GM12878 (cell line): ENCODE measurements around the gene PFKFB3. TPM values are rescaled to one million over a fixed set of nuclear protein-coding genes. Genes with fewer than 3 reads are reported as not detected.

Experiments
- ATAC-seq: fragments of 200-7000 bp; cut with Tn5 transposase; 3 replicates; pipeline ENCODE4 v1.9.1; 2020; ENCODE audit warnings: mild to moderate bottlenecking, moderate library complexity
- BruUV-seq: library from RNA; stranded (reverse); fragments of 400-500 nt; replicated peaks from 2 replicates; lab custom pipeline; 2021; lab: Mats Ljungman, UMichigan
- CTCF ChIA-PET: fragments of 300-600 bp; sonication (Branson Sonifier 250); formaldehyde crosslinking; extraction: SDS; loops from one replicate; lab custom pipeline; 2021; ENCODE audit warnings: inconsistent platforms; lab: Yijun Ruan, JAX
- POLR2A ChIA-PET: fragments of 350-600 bp; formaldehyde crosslinking; extraction: SDS; loops from one replicate; lab custom pipeline; 2021; ENCODE audit warnings: inconsistent platforms; lab: Charles Lee
- RAD21 ChIA-PET: fragments of 300-600 bp; sonication (Branson Sonifier 250); formaldehyde crosslinking; loops from one replicate; lab custom pipeline; 2023; ENCODE audit warnings: antibody characterized with exemption; ENCODE audit not compliant: unreplicated experiment; lab: Charles Lee
- SMC1A ChIA-PET: fragments of 300-600 bp; sonication (Branson Sonifier 250); formaldehyde crosslinking; loops from one replicate; lab custom pipeline; 2023; ENCODE audit not compliant: unreplicated experiment, uncharacterized antibody; lab: Charles Lee
- DNase-seq: peaks from one replicate; pipeline ENCODE4 v3.0.0-alpha.2; 2011; ENCODE audit warnings: low read depth, low spot score
- FAIRE-seq: peaks from 3 replicates; lab custom pipeline; 2011; peaks lifted over from hg19 to GRCh38; lab: Jason Lieb, UNC
- H2AFZ ChIP-seq: 2 replicates; pipeline ENCODE4 v1.6.0; 2011; ENCODE audit warnings: low read depth, low read length, control low read depth; ENCODE audit not compliant: control insufficient read depth
- H3K27ac ChIP-seq: 2 replicates; pipeline ENCODE4 v1.5.1; 2011; ENCODE audit warnings: control low read depth; ENCODE audit not compliant: control insufficient read depth, insufficient read depth
- H3K27me3 ChIP-seq, 2 experiments: replicated peaks in 1 of 2; 2 replicates each; pipeline versions ENCODE4 v1.6.0 to v1.6.1; 2011; ENCODE audit warnings: low read length in 1 of 2; ENCODE audit not compliant: control insufficient read depth in 2 of 2, insufficient read depth in 2 of 2
- H3K36me3 ChIP-seq, 2 experiments: 2 replicates each; pipeline ENCODE4 v1.5.1; 2011; ENCODE audit warnings: low read length in 1 of 2; ENCODE audit not compliant: control insufficient read depth in 2 of 2, insufficient read depth in 2 of 2
- H3K4me1 ChIP-seq: 2 replicates; pipeline ENCODE4 v1.6.1; 2011; ENCODE audit warnings: mild to moderate bottlenecking, low read length, moderate library complexity, mixed read lengths; ENCODE audit not compliant: control insufficient read depth, insufficient read depth
- H3K4me2 ChIP-seq: 2 replicates; pipeline ENCODE4 v1.6.0; 2011; ENCODE audit warnings: control low read depth; ENCODE audit not compliant: control insufficient read depth, insufficient read depth
- H3K4me3 ChIP-seq: fragments of 200-600 bp; sonication (generic); 2 replicates; pipeline ENCODE4 v1.5.1; 2016
- H3K79me2 ChIP-seq: 2 replicates; pipeline ENCODE4 v1.6.0; 2011; ENCODE audit warnings: low read length; ENCODE audit not compliant: control insufficient read depth, insufficient read depth
- H3K9ac ChIP-seq: 2 replicates; pipeline ENCODE4 v1.8.0; 2011; ENCODE audit warnings: low read length, control low read depth, mixed read lengths; ENCODE audit not compliant: control insufficient read depth, insufficient read depth
- H3K9me3 ChIP-seq: replicated peaks from 3 replicates; pipeline ENCODE4 v1.5.1; 2011; ENCODE audit warnings: mild to moderate bottlenecking, low read length; ENCODE audit not compliant: control insufficient read depth, insufficient read depth
- H4K20me1 ChIP-seq: 2 replicates; pipeline ENCODE4 v1.6.0; 2011; ENCODE audit not compliant: control insufficient read depth, insufficient read depth
- CBX3 ChIP-seq: fragments of 200-600 bp; sonication (generic); IDR thresholded peaks from 2 replicates; pipeline ENCODE4 v1.6.1; 2016; ENCODE audit warnings: low read depth, borderline replicate concordance
- CEBPB ChIP-seq, 2 experiments: fragments of 150-350 bp in 1 of 2; IDR thresholded peaks; 2 replicates each; pipeline ENCODE4 v1.6.1; 2012 to 2014; ENCODE audit warnings: low read depth in 2 of 2, low read length in 2 of 2, borderline replicate concordance in 1 of 2, inconsistent platforms in 1 of 2
- CEBPZ ChIP-seq: fragments of 150-350 bp; IDR thresholded peaks from 2 replicates; pipeline ENCODE4 v1.6.1; 2016; ENCODE audit warnings: low read depth, low read length
- E2F4 ChIP-seq: IDR thresholded peaks from 2 replicates; pipeline ENCODE4 v1.6.1; 2012; ENCODE audit warnings: low read depth, low read length, improper control_type of control experiment
- ESRRA ChIP-seq: IDR thresholded peaks from 2 replicates; pipeline ENCODE4 v1.6.1; 2012; ENCODE audit warnings: mild to moderate bottlenecking, low read length, improper control_type of control experiment
- NR2F1 ChIP-seq: fragments of 450-650 bp; conservative IDR thresholded peaks from 2 replicates; pipeline ENCODE4 v1.6.1; 2017; ENCODE audit warnings: mild to moderate bottlenecking
- POLR2A ChIP-seq: IDR thresholded peaks from 2 replicates; pipeline ENCODE4 v1.6.1; 2011; ENCODE audit warnings: low read depth, mild to moderate bottlenecking, low read length
- RELA ChIP-seq: fragments of 450-650 bp; IDR thresholded peaks from 2 replicates; pipeline ENCODE4 v1.8.0; 2014; ENCODE audit warnings: borderline replicate concordance; ENCODE audit not compliant: partially characterized antibody
- RFX5 ChIP-seq: IDR thresholded peaks from 2 replicates; pipeline ENCODE4 v1.6.1; 2011; ENCODE audit warnings: low read depth, low read length, improper control_type of control experiment
- SPI1 ChIP-seq: IDR thresholded peaks from 2 replicates; pipeline ENCODE4 v1.6.1; 2011; ENCODE audit warnings: low read depth, mild to moderate bottlenecking, low read length, moderate library complexity, borderline replicate concordance; ENCODE audit not compliant: insufficient read depth
- ZBED1 ChIP-seq: IDR thresholded peaks from 2 replicates; pipeline ENCODE4 v1.6.1; 2016; ENCODE audit warnings: borderline replicate concordance
- ZNF384 ChIP-seq: IDR thresholded peaks from 2 replicates; pipeline ENCODE4 v1.6.1; 2012; ENCODE audit warnings: low read depth, mild to moderate bottlenecking, low read length, improper control_type of control experiment, borderline replicate concordance
- ZSCAN29 ChIP-seq: fragments of 450-650 bp; IDR thresholded peaks from 2 replicates; pipeline ENCODE4 v1.6.1; 2017; ENCODE audit warnings: mild to moderate bottlenecking, moderate library complexity
- ZZZ3 ChIP-seq: IDR thresholded peaks from 2 replicates; pipeline ENCODE4 v1.6.1; 2011; ENCODE audit warnings: low read depth; ENCODE audit not compliant: control insufficient read depth, insufficient read length
- WGBS: methylation state at CpG from one replicate; pipeline ENCODE4 v1.1.6; 2016; ENCODE audit warnings: low lambda C conversion rate; ENCODE audit not compliant: insufficient replicate concordance, insufficient coverage; ENCODE audit errors: missing lambda C conversion rate; 5-methylcytosine and 5-hydroxymethylcytosine counted together
- in situ Hi-C: fragments of 300-500 bp; cut with MboI; formaldehyde crosslinking; loops from 9 replicates; pipeline ENCODE4 v1.14.3; 2018; ENCODE audit warnings: mixed read lengths
- intact Hi-C: fragments of 100-400 bp; cut with micrococcal nuclease; formaldehyde crosslinking; loops from one replicate; pipeline ENCODE4 v1.14.2; 2022; ENCODE audit not compliant: unreplicated experiment
- polyA plus RNA-seq, 11 experiments: library from polyadenylated mRNA; depleted of rRNA in 4 of 11; unstranded in 6 of 11; stranded (reverse) in 5 of 11; fragments of >200 nt; fragmentation: Nextera tagmentation in 4 of 11; fragmentation: Illumina TruSeq in 1 of 11; extraction: Ambion mirVana in 4 of 11; extraction: Trizol in 1 of 11; gene quantifications; 1 replicate in 1 of 11; 2 replicates in 10 of 11; pipeline versions ENCODE4 v1.2.1 to v1.2.3, GENCODE V29; 2011 to 2016; ENCODE audit warnings: inconsistent platforms in 2 of 11, missing spikeins in 2 of 11, low read depth in 1 of 11
- total RNA-seq, 4 experiments: library from RNA; depleted of rRNA in 3 of 4; stranded (reverse); fragments of >200 nt in 3 of 4; fragmentation: Illumina TruSeq in 1 of 4; extraction: Trizol in 1 of 4; gene quantifications; 2 replicates each; pipeline versions ENCODE4 v1.2.1 to v1.2.3, GENCODE V29; 2013 to 2021

Gene PFKFB3
- total and polyA plus RNA-seq, 10 of the 15 experiments (the other 5 are each of a cell fraction or from before 2014, with no cell fraction given), result 1.6 to 46.7 (median 13.7) TPM

GRCh38 chr10:6276356-6276755 is 73.6 kb downstream of the PFKFB3 start:
- DNase-seq (no peak), ATAC-seq (no peak), FAIRE-seq (no peak)
- H3K27ac ChIP-seq, result no peak overlapping the region
- no peak overlapping the region for H3K4me2 ChIP-seq
- H3K79me2 ChIP-seq, result no peaks in the 10 kb centered on the region
- intact Hi-C loops, result loop anchor here (10.0 kb wide), 1 partner anchor 1198 kb away; no protein-coding TSS in a partner anchor
- TF ChIP-seq ZBED1 (no peak), RELA (no peak), ZNF384 (no peak), ZSCAN29 (no peak), E2F4 (no peak), ZZZ3 (no peak), CEBPB (IDR thresholded peaks at IDR 0.05; ENCODE audit: borderline replicate concordance in 1 of 2, low read depth in 2 of 2, low read length in 2 of 2) (no peak), RFX5 (no peak), POLR2A (no peak), CEBPZ (no peak), NR2F1 (no peak), CBX3 (no peak), ESRRA (no peak), SPI1 (no peak)
- CTCF ChIA-PET, result interaction anchor here (0.7 to 1.8 kb wide), 4 partner anchors 11 to 51 kb away, joined by 3 to 5 read pairs (median 4); no protein-coding TSS in a partner anchor
- RAD21 ChIA-PET, result interaction anchor here (0.9 to 2.7 kb wide), 6 partner anchors 19 to 126 kb away, joined by 3 to 23 read pairs (median 9); partner anchors contain the start of gene PFKFB3
- H3K9ac ChIP-seq, result no peak overlapping the region
- H3K4me1 ChIP-seq, result peaks cover 18% of the 10 kb centered on the region
- POLR2A ChIA-PET, result interaction anchor here (0.7 to 0.9 kb wide), 3 partner anchors 11 to 124 kb away, joined by 3 to 4 read pairs (median 3); no protein-coding TSS in a partner anchor
- no peaks in the 10 kb centered on the region for H4K20me1 ChIP-seq
- H2AFZ ChIP-seq, result no peak overlapping the region
- WGBS, result 91% methylated on average over 2 of the region's 2 CpGs
- H3K9me3 ChIP-seq, result peaks cover 5% of the 10 kb centered on the region; the same call in 2 of the 3 replicates
- no peaks in the 10 kb centered on the region for H3K36me3 ChIP-seq
- in situ Hi-C loops, result no loop called here
- no TSS peak for BruUV-seq
- H3K27me3 ChIP-seq, result peaks cover 0 to 4% of the 10 kb centered on the region in 2 experiments; a peak in 1 of 4 replicates
- SMC1A ChIA-PET, result interaction anchor here (0.8 to 3.2 kb wide), 9 partner anchors 11 to 129 kb away, joined by 3 to 42 read pairs (median 4); no protein-coding TSS in a partner anchor
- H3K4me3 ChIP-seq, result no peak overlapping the region
